GM12892 (cell line): Measurements from ENCODE around the gene RNF43.

Experiments used
- DNase-seq: peaks from one replicate; pipeline ENCODE4 v3.0.0; 2011; ENCODE audit not compliant: insufficient read length
- FAIRE-seq: peaks from 2 replicates; lab custom pipeline; 2011; peaks lifted over from hg19 to GRCh38; lab: Jason Lieb, UNC
- POLR2A ChIP-seq: IDR thresholded peaks from 2 replicates; pipeline ENCODE4 v1.6.1; 2011; ENCODE audit warnings: low read depth, low read length, control low read depth
- POLR2AphosphoS5 ChIP-seq: IDR thresholded peaks from 2 replicates; pipeline ENCODE4 v1.6.1; 2011; ENCODE audit warnings: low read depth, low read length, control low read depth
- TAF1 ChIP-seq: IDR thresholded peaks from 2 replicates; pipeline ENCODE4 v1.6.1; 2011; ENCODE audit warnings: low read depth, mild to moderate bottlenecking, control low read depth, low read length, borderline replicate concordance

The RNF43 gene

DNA sequence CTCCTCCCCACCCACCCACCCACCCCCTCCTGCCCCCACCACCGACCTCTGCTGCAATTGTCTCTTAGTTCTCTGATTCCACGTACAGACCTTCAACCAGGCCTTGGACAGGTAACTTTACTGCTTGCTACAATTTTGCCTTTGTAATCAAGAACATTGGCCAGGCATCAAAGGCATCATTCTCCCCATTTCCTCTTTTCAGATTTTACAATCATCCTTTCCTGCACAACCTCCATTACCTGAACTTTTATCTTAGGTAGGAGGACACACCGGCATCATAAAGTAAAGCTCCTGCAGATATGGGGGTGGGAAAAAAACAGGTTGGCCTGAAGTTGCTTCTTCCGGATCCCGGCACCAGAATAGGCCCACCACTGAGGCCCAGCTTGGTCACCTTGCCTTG lies 39.7 kb downstream of the RNF43 start:
- FAIRE-seq: no peak
- no peak for TF ChIP-seq POLR2AphosphoS5
- no peak for TF ChIP-seq POLR2A
- TF ChIP-seq TAF1: no peak
- DNase-seq: no peak

GRCh38 chr17:58377093-58377601 lies 40.2 kb downstream of the RNF43 start:
- FAIRE-seq: no peak

DNA sequence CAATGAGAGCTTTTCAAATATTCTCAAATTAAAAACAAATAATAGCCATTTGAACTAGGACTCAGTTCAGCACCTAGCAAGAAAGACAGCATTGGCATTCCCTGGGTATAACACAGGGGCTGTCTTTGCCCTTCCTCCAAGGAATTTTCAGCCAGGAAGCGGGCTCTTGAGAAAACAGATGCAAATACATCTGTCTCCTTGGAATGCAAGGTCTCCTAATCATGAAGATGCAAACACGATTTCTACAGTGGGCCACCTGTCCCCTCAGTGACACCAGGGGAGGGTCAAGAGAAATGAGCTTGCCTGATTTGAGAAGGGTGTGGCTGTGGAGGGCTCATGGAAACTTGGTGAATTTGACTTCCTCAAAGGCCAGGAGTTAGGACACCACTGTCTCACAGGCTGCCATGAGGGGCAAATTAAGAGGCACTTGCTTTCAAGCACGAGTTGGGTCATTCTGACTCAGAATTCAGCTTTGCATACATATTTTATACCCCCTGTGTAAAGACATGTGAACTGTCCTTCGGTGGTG lies 40.8 kb downstream of the RNF43 start:
- no peak for FAIRE-seq
- DNase-seq: no peak
- TF ChIP-seq TAF1 (no peak), POLR2A (no peak), POLR2AphosphoS5 (no peak)

More at GRCh38 chr17:58377093-58377601, 40.2 kb downstream of the RNF43 start:
- DNase-seq: no peak
- no peak for TF ChIP-seq POLR2A
- TF ChIP-seq POLR2AphosphoS5: no peak
- TF ChIP-seq TAF1: no peak

GRCh38 chr17:58375811-58376210 lies 41.5 kb downstream of the RNF43 start:
- DNase-seq: no peak
- TF ChIP-seq POLR2AphosphoS5 (no peak), POLR2A (no peak), TAF1 (no peak)
- FAIRE-seq: no peak

DNA sequence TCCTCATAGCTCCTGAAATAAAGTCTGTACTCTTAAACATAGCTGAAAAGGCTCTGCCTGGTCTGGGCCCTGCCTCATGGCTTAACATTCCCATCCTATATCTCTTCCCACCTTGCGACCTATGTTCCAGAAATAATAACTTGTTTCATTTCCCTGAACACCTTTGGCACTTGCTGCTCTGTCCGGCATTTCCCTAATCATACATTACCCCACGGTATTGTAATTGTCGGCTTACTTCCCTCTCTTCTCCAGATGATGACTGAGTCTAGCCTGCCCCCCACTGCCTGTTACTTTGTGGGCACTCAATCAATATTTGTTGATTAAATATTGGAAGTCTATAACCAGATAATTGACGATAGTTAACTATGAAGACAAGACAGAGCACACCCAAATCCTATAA lies 42.1 kb downstream of the RNF43 start:
- no peak for FAIRE-seq

GRCh38 chr17:58373923-58374322 lies 43.4 kb downstream of the RNF43 start:
- no peak for TF ChIP-seq POLR2A
- TF ChIP-seq TAF1: no peak
- FAIRE-seq (no peak), DNase-seq (no peak)

More for the DNA sequence above, 42.1 kb downstream of the RNF43 start:
- no peak for TF ChIP-seq POLR2A
- TF ChIP-seq TAF1: no peak
- no peak for TF ChIP-seq POLR2AphosphoS5
- no peak for DNase-seq

- DNase-seq (no peak), FAIRE-seq (no peak)
- TF ChIP-seq POLR2A (no peak), TAF1 (no peak), POLR2AphosphoS5 (no peak)
Measured at GRCh38 chr17:58373003-58373402, 44.3 kb downstream of the RNF43 start.

DNA sequence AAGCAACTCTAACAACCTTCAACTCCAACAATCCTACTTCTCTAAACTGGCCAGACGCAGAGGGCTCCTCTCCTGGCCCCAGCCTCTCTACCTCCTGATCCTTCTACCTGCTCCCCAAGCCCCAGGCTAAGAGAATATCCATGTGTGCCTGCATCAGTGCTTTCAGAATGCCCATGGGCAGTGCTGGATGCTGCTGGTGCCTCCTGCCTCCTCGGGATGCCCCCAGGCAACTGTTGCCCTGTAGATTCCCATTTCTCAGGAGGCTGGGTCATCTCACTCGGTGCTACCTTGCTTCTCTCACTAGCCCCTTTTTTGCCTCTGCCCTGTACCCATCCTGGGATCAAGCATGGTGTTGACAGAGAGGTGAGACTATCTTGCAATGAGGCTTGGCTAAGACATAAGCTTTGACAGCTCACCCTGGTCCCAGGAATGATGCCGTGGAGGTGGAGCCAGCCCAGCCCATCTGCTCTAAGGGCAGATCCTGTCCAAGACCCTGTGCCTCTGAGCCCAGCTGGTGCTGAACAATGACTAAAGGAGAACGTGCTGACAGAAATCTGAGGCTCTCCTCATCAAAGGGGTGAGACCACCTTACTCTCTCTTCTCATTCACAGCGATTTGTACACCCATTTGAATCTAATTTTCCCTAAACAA lies 45.9 kb downstream of the RNF43 start:
- DNase-seq: no peak
- no peak for FAIRE-seq
- TF ChIP-seq POLR2A (no peak), POLR2AphosphoS5 (no peak), TAF1 (no peak)

- no peak for FAIRE-seq
Measured at GRCh38 chr17:58370716-58371115, 46.6 kb downstream of the RNF43 start.

DNA sequence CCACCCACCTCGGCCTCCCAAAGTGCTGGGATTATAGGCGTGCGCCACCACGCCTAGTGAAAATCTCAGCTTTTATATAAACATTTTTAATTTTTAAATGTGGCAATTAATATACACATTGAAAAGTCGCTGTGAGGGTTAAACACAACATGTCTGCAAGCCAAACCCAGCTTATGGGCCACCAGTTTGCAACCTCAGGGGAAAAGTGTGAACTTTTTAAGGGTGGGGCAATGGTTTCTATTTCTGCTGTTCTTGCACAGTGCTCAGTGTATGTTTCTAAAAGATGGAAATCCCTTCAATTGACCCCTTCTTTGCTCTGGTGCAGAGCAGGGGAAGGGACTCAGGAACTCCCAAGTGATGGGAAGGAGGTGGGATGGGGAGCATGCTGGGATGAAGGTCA lies 47.0 kb downstream of the RNF43 start:
- TF ChIP-seq TAF1 (no peak), POLR2A (no peak), POLR2AphosphoS5 (no peak)
- no peak for DNase-seq
- no peak for FAIRE-seq

More at GRCh38 chr17:58370716-58371115, 46.6 kb downstream of the RNF43 start:
- DNase-seq: no peak
- no peak for TF ChIP-seq TAF1
- TF ChIP-seq POLR2AphosphoS5: no peak

- FAIRE-seq: no peak
- no peak for DNase-seq
- TF ChIP-seq TAF1: no peak
- no peak for TF ChIP-seq POLR2AphosphoS5
- TF ChIP-seq POLR2A: no peak
Measured at GRCh38 chr17:58369214-58370031, 47.9 kb downstream of the RNF43 start.

DNA sequence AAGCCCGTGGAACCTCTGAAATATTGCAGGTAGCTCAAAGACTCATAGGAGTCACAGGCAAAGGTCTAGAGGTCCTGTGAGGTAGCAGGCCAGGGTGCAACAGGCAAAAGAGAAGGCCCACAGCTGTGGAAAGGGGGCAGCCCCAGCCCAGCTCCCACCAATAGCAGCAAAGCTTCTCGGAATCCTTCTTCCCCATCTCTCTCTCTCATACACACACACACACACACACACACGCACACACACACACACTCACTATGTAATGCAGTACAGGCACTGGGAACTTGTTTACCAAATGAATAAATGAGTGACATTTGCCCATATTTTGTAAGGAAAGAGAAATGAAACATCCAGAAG lies 48.5 kb downstream of the RNF43 start:
- DNase-seq: no peak
- TF ChIP-seq POLR2AphosphoS5 (no peak), TAF1 (no peak), POLR2A (no peak)
- FAIRE-seq: no peak
